ENCODE data around the gene MAP3K19.
"Not testable (repeated sequence)": the region's sequence is repeated elsewhere in the genome, so short reads cannot be mapped to it uniquely, and the experiment has no call there.

MAP3K19 gene

DNA sequence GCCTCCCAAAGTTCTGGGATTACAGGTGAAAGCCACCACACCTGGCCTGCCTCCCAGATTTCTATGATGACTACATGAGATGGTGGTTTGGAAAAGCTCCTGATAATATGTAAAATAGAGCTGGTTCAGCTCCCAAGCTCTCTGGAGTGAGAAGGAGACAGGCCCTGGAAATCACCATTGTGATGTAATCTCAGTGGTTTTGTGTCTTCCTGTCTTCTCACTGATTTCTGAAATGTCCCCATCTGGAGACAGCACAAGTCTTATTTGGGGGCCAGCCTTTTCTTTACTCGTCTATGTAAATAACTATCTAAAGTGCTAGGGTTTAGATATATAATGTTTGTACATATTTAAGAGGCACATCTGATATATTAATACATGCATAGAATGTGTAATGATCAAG lies 64.6 kb downstream of the MAP3K19 start:
- no peak for DNase-seq

DNA sequence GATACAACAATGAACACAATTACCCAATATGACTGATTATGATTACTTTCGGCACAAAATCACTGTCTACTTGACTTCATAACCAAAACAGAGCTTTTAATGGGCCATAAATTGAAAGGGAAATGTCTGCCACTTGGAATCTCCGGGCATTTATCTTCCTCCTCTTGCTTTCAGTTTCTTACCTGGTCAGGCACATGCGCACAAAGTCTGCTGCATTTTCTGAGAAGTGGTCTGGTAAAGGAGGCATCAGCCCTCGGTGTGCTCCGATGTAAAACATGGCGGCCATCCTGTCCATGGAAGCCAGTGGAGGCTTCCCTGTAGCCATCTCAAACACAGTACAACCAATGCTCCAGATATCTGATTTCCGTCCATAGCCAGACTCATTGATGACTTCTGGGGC lies 66.6 kb downstream of the MAP3K19 start:
- DNase-seq, result no peak

DNA sequence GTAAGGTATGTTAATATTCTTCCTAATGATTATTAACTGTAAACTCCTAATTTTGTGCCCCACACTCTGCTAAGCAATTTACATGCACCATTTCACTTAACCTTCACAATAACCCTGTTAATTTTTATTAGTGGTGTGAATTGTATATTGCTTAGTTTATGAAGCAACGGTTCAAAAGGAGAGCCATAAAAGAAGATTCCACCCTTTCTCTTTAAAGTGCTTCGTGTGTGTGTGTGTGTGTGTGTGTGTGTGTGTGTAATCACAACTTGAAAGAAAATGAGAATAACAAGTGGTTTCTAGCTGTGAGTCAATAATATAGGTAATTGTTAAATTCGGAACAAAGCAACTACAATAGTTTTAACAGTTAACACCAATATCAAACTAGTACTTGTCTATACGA lies 68.0 kb downstream of the MAP3K19 start:
- DNase-seq, result no peak

DNA sequence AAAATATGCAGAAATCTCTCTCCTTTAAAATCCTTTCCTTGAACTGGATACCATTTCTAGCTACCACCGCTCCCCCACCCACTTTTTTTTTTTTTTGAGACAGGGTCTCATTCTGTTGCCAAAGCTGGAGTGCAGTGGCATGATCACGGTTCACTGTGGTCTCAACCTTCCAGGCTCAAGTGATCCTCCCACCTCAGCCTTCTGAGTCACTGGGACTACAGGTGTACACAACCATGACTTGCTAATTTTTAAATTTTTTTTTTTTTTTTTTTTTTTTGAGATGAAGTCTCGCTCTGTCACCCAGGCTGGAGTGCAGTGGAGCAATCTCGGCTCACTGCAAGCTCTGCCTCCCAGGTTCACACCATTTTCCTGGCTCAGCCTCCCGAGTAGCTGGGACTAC lies 70.1 kb downstream of the MAP3K19 start:
- DNase-seq, result not testable (repeated sequence)

DNA sequence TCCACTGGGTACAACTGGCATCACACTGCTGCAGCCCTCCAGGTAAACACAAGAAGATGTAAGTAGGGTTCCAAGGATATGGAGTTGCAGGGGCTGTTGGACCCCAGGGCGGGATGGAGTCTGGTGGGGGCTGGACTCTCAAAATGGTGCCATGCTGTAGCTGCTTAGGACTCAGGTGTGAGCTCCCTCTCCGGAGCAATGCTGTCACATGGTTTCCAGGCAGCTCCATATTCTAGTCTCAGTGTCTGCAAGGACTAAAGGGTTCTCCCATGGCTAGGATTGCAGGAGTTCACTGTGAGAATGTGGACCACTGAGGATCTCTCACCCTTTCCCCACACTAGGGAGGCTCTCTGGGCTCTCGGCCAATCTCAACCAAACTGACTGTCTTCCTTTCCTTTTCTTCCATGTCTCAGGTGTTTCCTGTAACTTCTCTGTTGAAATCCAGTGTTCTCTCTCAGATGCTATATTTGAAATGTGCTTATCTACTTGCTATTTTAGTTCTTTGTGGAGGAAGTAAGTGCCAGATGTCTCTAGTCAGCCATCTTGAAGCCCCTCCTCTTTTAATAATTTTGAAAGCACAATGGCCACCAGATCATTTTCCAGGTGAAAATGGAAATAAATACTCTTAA lies 71.1 kb downstream of the MAP3K19 start:
- DNase-seq, result no peak

DNA sequence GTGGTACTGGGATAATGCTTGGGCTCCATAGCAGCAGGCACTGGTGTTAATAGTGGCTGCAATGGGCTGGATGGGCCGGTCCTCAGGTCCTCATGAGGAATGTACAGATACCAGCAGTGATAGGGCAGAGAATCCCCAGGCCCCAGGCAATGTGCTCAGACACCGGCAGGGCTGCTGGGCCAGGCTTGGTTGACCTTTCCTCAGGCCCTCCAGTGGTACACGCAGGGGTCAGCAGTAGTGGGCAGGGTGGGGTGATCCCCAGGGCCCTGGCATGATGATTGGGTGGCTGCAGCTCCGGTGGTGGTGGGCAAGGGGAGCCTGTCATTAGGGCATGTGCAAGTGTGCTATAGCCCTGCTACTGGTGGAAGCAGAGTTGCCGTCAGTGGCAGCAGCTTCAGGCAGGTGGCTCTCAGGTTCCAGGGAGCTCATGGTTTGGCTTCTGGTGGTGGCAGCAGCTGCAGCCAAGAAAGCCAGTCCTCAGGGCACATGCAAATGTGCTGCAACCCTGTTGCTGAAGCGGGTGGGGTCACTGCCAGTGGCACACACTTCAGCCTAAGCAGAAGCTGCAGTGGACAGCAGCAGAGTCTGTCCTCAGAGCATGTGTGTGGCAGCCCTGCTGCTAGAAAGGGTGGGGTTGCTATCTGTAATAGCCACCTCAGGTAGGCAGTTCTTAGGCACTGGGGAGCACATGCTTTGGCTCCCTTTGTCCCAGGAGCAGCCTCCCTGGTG lies 71.8 kb downstream of the MAP3K19 start:
- no peak for DNase-seq

DNA sequence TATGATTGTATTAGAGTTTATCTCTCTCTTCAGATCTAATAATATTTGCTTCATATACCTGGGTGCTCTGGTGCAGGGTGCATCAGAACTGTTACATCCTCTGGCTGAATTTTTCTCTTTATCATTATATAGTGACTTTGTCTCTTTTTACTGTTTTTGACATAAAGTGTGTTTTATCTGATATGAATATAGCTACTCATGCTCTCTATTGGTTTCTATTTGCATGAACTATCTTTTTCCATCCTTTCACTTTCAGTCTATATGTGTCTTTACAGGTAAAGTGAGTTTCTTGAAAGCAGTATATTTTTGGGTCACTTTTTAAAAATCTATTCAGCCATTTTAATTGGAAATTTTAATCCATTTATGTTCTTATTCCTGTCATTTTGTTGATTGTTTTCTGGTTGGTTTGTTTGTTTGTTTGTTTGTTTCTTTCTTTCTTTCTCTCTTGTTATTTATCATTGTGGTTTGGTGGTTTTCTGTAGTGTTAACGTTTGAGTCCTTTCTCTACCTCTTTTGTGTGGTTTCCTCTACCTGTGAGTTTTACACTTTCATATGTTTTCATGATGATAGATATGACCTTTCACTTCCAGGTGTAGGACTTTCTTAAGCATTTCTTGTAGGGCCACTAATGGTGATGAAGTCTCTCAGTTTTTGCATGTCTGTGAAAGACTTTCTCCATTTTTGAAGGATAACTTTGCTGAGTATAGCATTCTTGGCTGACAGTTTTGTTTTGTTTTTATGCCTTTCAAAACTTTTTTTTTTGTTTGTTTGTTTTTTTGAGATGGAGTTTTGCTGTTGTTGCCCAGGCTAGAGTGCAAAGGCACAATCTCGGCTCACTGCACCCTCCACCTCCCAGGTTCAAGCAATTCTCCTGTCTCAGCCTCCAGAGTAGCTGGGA lies 73.8 kb downstream of the MAP3K19 start:
- no peak for DNase-seq

DNA sequence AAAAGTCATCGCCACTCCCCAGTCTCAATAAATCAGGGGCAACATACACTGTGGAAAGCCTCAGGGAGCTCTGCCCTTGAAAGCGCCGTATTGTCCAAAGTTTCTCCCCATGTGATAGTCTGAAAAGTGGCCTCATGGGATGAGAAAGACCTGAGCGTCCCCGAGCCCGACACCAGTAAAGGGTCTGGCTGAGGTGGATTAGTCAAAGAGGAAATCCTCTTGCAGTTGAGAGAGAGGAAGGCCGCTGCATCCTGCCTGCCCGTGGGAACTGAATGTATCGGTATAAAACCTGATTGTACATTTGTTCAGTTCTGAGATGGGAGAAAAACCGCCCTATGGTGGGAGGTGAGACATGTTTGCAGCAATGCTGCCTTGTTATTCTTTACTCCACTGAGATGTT lies 80.1 kb downstream of the MAP3K19 start:
- not testable (repeated sequence) for DNase-seq

DNA sequence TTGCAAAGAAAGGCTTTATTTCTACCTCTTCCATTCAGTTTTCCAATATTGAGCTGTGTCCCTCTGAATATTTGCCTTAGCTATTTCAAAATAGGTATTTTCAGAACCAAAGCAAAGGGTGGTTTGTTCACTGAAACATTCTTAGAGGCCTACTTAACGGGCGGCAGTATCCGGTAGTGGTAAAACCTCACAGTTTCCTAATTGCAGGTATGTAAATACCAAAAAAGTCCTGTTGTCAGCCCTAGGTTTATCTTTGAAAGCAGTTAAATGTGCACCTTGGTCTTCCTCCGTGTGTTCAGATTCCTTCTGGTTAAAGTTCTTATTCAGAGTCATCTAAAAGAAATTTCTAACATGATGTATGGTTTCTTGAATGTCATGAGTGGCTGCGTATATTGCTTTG lies 89.8 kb downstream of the MAP3K19 start:
- no peak for DNase-seq

DNA sequence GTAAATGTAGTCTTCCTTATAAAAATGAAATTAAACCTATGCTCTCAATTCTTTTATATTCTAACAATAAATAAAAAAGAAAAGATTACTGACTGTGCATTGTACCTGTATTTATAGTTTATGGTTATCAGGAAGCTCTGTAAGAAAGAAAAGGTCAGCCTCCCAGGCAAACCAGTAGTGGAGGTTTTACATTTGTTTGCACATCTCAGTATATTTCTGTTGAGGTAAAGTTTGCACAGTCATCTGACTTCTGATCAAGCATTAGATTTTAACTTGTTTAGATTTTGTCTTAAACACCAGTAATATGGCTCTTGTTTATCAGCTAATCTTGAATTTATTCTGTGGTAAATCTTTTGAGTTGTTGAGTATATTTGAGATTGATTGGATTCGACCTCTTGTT lies 91.5 kb downstream of the MAP3K19 start:
- no peak for DNase-seq

GRCh38 chr2:134954065-134954464 lies 93.2 kb downstream of the MAP3K19 start:
- no peak for DNase-seq

GRCh38 chr2:134952608-134953007 lies 94.6 kb downstream of the MAP3K19 start:
- no peak for DNase-seq

DNA sequence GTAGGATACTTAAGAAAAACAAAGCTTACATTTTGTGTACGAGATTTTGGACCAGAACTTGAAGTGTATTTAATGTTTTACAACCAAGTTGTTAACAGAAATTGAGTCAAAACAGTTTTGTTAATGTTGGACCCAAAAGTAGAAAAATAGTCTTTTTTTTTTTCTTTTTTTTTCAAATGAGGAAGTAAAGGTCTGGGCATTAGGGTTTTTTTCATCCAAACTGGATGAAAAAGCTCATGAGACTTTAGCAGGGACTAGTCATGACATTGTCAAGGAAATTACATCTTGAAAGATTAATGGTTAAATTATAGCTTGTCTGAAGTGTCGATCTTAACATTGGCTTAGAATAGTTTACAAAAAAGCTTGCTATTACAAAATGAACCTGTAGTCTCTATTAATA lies 96.4 kb downstream of the MAP3K19 start:
- no peak for DNase-seq

- DNase-seq, result no peak
These were observed 97.1 kb downstream of the MAP3K19 start for GRCh38 chr2:134949981-134950708.

DNA sequence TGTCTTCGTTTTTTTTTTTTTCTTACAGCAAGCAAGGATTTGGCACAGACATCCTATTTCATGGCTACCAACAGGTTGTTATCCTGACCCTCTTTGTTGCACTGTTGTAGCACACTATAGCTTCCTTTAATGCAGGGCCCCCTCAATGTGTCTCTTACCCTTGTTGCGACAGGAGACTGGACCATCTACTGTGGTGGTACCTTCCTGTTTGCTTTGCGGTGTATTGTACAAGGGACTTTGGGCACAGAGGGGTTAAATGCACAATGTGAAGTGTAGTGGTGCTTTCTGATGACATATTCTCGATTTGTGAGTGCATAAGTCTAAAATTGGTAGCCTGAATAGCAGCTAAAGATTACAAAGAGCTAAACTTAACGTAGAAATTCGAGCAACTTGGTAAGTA lies 101.2 kb downstream of the MAP3K19 start:
- DNase-seq, result no peak

- DNase-seq, result no peak
These were observed 102.3 kb downstream of the MAP3K19 start for GRCh38 chr2:134944975-134945374.

DNA sequence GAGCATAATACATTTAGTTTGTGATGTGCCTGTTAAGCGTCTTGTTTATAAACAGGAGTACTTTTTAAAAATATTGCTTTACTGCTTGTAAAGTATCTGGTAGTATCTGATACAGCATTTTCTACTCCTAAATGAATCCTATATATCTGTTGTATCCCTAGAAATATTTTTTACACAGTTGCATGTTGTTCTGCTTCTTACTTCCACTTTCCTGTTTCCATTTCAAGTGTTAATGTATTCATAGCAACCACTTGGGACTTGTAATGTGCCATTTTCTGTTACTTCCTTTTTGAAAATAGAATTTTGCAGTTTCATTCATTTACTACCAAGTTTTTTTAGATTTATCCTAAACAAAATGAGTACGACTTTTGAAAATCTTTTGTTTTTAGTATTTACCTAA lies 103.7 kb downstream of the MAP3K19 start:
- no peak for DNase-seq

- DNase-seq, result no peak
These were observed 110.6 kb downstream of the MAP3K19 start for GRCh38 chr2:134936691-134937090.

- no peak for DNase-seq
These were observed 112.6 kb downstream of the MAP3K19 start for GRCh38 chr2:134934641-134935040.

GRCh38 chr2:134934150-134934549 lies 113.1 kb downstream of the MAP3K19 start:
- DNase-seq, result no peak

- DNase-seq, result no peak
These were observed 113.5 kb downstream of the MAP3K19 start for GRCh38 chr2:134933732-134934131.

DNA sequence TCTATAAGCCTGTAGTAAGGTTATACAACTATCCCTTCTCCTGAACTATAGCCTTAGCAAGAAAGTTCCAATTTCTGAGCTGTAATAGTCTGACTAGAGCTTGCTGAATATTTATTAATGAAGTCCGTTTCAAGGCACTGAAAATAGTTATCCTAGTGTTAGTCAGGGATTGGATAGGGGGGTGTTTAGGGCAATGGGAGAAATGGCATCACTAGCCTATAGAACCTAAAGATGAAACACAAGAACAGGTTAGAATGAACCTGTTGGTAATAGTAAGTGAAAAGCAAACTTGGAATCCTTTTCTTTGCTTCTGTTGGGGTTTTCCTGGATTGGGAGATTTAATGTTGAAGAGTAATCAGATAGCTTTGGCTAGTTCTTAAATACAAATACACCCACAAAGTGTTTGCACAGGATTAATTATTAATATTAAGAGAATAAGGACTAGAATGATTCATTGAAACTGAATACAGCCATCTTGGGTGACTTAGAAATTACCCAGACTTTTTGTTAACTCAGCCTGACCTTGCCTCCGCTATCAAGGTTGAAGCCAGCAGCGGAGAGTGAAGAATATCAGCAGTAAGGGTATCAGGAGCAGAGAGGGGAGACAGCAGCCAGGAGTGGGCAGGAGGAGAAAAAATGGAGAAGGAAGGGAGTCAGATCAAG lies 114.3 kb downstream of the MAP3K19 start:
- DNase-seq, result no peak
